HuH-7 (cell line): ENCODE measurements around the gene OCA2.

Source experiments
- DNase-seq: peaks from one replicate; pipeline ENCODE4 v3.0.0; 2011; ENCODE audit warnings: low spot score

Gene OCA2

DNA sequence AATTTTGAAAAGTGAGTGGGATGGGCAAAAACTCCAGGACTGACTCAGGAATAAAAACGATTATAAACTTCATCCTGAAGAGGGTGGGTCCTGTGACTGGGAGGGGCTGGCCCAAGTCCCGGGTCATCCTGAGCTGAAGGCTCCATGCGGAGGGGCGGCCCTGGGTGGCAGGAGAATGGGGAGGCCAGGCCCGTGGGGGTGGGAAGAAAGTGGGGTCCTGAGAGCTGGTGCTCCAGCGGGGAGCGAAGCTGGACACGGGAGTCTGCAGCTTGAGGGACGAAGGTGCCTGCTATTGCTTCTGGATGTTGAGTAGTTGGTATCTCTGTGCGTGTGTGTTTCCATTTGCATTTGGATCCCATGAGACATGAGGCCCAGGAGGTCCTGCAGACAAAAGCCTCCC is 4.7 kb upstream of the OCA2 start:
- no peak for DNase-seq

DNA sequence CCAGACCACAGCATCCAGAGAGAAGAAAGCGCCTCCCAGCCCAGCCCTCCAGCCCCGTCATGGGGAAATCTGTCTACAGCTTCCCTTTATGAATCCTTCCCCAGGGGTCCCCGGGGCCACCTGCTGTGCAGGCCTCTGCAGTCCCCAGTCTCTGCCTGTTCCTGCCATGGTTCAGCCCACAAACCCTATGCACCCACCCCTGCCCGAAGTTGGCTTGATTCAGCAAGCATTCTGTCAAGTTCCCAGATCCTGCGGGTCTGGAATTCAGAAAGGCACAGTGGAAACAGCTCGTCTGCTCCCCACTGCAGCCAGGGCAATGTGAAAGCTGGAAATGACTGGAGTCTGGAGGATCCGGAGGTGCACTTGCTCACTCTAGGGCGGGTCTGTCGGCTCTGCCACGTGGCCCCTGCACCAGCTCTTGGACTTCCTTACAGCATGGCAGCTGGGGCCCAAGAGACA is 2.9 kb upstream of the OCA2 start:
- DNase-seq = no peak

DNA sequence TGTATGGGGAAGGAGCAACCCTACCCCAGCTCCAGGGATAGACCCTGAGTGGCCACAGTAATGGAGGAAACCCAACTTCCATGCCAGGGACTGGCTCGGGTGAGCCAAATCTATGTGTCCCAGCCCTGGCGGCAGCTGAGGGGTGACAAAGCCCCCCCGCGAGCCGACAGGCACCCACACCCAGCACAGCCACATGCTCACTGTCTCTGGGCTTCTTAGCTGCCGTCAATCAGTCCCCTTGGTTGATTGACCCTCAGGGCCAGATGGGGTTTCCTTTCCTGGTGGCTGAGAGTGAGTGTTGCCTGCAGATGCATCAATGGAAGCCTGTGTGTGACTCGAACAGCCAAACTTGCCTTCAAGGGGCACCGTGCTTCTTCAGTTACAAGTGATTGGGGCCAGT is 2.1 kb upstream of the OCA2 start:
- DNase-seq = no peak

DNA sequence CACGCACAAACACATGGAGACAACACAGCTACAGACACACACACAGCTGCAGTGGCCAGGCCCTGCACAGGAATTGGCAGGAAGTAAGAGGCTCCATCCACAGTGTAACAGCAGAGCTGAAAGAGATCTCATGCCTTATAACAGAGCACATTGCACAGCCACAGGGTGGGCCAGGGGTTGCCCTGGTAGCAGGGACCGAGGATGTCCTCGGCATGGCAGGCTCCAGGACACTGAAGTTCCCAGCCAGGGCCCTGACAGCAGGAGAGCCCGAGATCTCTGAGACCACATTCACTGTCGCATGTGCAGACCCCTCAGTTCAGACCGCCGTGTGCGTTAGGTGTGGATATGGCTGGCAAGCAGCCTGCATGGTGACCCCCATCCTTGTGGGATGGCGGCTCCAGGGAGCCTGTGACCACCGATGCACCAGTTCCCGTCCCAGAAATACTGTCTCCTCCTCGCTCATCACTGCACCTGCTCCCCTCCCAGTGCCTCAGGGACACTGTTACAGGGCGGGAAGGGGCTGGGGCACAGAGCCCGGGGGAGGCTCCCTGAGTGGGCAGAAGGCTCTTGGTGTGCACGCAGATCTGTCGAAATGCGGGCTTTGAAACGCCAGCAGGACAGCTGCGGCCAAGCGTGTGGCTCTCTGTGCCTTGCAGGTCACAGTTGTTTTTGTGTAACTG is 1.5 kb upstream of the OCA2 start:
- DNase-seq = no peak

DNA sequence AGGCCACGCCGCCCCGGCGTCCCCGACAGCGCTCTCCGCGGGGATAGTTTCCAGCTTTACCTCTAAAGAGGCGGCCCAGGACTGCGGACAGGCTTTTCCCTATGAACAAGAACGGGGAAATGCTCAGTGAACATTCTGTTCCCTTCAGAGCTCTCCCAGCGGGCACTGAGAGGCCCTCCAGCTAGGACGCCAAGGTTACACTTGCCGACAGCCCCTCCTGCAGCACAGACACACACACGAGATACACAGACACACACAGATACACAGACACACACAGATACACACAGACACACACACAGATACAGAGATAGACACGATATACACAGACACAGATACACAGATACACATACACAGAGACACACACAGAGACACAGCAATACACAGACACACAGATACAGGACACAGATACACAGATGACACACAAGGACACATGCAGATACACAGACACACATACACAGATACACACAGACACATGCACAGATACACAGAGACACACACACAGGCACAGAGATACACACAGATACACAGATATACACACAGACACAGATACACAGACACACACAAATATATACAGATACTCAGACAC is 533 bp upstream of the OCA2 start:
- DNase-seq = no peak

DNA sequence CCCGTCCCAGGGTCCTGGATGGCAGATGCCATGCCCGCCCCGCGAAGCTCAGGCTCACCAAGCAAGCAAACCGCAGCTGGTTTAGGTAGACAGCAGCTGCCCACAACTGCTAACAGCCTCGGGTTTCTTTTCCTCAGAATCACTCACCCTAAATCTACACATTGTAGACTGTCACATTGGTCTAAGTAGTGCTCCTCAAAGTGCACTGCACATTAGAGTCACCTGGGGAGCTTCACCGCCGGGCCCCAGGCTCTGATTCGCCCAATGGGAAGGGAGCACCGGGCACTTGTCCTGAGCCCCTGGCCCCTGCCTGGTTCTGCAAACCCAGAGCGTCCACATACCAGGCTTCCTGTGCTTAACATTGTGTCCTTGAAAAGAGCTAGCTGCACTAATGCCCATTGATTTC is 752 bp downstream of the OCA2 start:
- no peak for DNase-seq

DNA sequence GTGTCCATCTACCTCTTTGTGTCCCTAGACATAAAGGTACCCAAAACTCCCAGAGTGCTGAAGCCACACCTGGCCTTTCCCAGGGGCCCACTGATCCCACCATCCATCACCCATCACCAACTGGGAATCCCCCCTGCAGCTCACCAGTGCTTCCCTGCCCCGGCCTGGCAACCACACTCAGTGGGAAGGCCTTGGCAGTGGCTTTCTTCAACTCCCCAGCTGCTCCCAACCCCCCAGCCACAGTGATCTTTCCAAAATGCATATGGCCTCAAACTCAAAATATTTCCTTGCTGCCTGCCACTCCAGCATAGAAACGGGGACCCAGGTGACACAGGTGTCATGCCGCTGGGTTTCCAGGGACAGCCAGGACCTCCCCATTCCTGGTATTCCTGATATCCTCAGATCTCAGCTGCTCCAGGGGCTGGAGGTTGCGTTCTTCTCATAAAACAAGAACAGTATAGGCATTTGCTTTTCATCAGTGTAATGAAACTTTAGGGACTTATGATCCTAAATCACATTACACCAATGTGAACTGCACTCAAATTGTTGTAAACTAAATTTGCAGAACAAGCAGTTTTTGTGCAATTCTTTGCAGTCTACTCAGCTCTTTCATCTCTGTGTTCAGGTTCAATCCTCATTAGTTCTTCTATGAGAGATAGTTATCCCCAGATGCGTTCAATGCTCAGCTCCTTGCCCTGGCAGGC is 1.3 kb downstream of the OCA2 start:
- DNase-seq = no peak

DNA sequence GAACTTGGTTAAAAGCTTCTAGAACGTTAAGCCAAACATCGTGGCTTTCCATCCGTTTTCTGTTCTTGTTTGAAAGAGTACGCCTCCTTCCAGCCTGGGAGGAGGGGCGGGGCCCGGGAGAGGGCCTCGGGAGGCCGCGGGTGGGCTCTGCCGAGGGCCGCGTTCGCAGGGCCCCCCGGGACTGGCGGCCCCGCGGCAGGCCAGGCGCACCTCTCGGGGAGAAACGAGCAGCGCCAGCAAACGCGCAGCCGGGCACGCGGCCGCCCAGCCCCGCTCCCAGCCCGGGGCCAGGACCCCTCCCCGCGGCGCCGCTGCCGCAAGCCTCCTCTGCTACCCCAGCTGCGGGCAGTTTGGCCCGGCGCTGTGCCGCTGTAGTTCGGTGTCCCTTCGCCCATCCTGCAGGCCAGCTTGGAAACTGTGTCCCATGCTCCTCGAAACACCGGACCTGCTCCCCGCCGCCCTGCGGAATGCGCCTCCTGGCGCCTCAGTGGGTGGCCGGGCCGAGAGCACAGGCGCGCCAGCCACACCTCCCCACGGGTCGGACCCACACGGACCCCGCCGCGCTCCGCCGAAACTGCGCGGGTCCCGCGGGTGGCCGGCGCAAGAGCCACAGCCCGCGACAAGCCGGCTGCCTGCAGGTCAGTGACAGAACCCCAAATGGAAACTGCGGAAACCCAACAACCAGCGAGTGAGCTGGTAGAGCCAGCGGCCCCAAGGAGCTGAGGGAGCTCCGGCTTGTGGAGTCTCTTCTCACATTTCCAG is 2.3 kb downstream of the OCA2 start:
- no peak for DNase-seq

DNA sequence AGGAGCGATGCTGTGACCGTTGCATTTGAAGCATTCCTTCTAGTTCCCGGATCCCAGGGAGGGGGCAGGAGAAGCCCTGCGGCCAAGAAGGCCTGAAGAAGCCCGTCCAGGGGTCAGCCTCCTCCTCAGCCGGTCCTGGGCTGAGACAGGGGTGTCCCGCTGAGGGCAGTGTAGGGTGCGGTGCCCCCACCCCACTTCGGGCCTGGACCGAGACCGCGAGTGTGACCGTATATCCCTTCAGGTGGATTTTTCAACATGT is 2.8 kb downstream of the OCA2 start:
- no peak for DNase-seq

DNA sequence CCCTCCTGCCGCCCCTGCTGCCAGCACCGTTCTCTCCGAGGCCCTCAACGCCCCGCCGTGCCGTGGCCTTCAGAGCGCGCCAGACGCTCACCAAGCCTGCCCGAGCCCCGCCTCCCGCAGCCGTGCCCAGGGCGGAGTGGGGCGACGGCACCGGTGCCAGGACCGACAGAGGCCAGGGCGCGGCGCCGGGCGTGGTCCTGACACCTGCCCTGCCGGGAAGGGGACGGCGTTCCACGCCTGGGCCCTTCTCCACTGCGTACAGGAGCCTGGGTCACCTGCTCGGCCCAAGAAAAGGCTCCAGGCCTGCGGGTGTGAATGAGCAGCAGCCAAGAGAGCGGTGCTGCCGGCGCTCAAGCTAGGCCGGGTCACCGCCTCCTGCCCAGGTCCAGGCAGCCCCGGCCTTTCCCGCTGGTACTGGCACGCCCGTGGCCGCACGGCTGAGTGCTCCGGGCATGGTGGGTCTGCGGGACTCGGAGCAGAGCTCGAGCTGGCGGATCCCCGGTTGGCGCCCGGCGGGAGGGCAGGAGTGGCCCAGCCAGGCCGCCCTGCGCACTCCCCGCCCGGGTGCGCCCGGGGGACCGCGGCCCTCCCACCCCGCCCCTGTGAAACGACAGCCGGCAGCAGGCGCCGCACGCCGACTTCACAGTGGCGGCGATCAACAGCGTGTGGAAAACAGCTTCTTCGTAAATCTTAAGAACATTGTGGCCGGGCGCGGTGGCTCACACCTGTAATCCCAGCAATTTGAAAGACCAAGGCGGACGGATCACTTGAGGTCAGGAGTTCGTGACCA is 4.2 kb downstream of the OCA2 start:
- no peak for DNase-seq

DNA sequence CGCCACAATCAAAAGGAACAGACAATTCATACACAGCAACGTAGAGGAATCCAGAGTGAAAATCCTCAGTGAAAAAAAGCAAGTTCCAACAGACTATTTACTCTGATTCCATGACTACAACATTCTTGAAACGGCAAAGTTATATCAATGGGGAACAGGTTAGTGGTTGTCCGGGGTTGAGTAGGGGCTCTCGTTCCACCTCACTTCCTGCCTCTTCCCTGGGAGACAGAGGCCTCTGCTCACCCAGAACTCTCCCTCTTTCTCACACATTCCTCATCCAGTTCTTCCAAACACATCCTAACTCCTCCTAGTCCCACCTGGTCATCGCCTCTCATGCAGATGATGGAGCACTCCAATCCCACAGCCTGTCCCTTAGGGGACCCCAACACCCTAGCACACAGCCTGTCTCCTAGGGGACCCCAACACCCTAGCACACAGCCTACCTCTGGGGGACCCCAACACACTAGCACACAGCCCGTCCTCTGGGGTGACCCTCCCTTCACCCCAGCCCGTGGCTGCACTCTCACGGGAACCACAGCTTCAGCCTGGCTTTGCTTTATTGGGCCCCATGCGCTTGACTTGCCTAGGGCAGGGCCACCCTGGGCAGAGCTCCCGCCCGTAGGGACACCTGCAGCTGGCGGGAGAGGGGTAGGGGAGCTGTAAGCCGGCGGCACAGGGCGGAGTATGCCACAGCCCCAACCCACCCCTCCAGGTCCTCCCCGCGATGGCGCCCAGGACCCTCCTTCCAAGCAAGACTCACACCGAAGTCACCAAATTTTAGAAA is 5.2 kb downstream of the OCA2 start:
- no peak for DNase-seq

DNA sequence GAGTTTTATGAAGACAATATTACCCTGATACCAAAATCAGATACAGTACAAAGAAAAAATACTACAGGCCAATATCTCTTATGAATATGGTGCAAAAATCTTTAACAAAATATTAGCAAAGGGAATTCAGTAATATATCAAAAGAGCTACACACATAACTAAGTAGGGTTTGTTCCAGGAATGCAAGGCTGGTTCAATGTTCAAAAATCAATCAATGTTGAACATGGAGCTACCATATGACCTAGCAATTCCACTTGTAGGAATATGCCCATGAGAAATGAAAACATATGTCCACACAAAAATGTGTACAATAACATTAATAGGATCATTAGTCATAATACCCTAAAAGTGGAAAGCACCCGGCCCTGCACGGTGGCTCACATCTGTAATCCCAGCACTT is 7.8 kb downstream of the OCA2 start:
- no peak for DNase-seq

DNA sequence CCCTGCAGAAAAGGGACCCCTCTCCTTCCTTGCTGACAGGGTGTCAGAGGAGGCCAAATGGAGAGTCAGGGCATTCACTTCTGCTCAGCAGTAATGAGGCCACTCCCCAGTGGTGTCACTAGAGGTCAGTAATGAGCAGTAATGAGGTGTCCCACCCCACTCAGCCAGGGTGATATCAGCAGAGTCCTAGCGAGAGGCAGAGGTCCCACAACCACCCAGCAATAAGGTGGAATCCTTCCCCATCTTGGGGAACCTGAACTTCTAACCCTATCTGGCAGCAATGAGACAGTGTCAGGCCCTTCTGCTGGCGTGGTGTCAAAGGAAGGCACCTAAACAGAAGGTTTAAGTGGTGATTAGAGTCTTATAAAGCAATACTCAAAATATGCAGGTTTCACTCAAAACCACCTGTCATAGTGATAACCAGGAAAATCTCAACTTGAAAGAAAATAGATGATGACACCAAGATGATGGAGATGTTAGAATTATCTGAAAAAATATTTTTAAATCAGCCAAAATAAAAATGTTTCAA is 12.9 kb downstream of the OCA2 start:
- DNase-seq = peak; percentile 87

DNA sequence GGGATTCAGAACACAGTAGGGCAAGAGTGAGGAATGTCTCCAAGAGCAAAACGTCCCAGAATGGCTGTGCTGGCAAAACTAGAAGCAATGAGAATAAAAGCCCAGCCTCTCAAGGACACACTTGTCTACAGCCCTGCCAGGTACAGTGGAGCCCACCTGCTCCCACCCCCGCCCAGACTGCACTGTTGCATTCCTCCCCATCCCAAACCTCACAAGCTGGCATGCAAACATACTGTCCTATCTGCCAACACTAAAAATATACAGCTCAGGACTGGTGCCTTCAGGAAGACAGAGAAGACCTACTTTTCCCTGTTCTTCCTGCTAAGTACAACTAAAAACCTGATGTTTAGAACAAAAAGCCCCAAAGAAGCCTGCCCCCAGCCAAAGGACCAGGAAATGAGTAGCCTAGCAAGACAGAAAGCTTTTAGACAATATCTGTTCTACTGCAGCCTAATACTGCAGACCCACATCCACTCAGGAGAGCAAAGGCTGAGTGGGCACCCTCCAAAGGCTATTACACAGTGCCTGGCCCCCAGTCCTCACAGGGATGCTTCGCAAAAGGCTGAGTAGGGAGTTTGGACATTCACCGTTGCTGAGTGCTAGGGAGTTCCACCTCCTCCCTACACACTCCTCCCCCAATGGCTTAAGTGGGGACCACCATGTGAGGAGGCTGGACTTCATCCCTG is 13.5 kb downstream of the OCA2 start:
- DNase-seq = no peak

DNA sequence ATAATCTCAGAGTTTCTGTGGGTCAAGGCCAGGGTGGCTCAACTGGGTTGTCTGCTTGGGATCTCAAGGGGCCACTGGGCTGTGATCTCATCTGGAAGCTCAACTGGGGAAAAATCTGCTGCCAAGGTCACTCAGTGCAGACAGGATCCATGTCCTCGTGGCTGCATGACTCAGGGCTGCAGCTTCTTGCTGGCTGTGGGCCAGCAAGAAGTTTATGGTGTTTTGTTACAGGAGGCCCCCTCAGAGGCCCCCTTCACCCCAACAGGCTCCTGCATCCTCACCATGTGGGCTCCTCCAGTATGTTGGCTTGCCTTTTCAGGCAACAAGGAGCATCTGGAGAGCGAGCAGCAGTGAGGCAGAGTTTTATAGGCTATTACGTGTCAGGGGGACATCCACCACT is 14.6 kb downstream of the OCA2 start:
- no peak for DNase-seq

DNA sequence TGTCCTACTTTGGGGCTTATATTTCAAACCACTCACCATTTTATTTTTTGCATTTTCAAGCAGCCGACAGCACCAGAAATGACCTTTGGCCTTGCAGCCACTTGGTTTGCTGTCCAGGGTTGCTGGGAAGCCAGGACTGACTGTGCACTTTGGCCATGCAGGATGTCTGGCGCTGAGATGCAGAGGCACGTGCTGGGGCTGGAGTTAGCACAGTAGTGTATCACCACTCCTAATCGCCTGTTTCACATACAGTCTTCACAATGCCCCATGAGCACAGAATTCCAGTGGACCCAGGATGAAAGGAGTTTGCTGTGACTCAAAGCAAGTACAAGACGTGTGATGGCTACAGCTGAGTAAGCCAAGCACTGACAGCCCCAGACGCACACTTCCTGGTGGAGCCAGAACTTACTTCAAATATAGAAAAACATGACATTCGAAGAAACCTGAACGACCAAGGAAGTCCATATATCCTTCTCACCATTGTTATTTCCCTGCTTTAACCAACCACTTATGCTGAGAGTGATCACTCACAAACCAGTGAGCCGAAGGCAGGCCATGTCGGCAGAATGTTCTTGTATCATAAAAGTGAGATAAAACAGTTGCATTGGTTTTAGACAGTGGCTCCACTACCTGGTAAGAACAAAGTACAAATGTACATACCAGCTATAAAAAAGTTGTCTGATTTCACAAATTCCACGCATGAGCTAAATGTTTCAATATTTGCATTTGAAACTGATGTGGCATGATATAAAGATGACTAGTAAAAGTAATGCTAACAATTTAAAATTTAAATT is 16.0 kb downstream of the OCA2 start:
- DNase-seq = peak; percentile 37

DNA sequence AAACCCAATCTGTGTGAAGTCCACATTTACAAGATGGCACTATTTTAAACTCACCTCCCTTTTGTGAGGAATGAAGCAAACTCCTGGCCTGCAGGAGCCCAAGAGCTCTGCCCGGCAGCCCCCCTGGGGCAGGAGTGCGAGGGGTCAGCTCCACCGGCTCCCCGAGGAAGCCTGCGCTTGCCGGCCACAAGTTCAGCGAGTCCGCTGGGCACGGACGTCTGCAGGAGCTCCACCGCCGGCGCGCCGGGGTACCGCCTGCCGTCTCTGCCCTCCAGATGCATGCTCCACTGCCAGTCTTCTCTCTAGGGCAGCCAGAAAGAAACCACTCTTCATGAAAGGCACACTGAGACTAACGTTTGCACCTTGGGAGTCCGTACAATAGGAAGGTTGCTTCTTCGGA is 17.5 kb downstream of the OCA2 start:
- DNase-seq = no peak

DNA sequence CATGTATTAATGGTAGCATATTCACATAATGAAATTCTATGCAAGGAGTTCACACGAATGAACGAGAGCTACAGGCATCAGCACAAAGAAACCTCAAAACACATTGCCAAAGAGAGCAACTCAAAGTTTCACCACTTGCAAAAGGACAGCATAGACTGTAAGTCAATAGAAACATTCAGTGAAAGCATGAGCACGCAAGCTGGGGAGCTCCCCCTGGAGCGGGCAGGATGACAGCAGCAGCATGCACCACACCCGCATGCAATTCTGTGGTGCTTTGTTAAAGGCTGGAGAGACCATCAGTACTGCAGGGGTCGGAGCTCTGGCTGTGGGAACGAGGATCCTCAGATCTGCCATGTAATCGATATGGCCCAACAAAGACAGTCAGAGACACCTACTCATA is 18.7 kb downstream of the OCA2 start:
- no peak for DNase-seq

DNA sequence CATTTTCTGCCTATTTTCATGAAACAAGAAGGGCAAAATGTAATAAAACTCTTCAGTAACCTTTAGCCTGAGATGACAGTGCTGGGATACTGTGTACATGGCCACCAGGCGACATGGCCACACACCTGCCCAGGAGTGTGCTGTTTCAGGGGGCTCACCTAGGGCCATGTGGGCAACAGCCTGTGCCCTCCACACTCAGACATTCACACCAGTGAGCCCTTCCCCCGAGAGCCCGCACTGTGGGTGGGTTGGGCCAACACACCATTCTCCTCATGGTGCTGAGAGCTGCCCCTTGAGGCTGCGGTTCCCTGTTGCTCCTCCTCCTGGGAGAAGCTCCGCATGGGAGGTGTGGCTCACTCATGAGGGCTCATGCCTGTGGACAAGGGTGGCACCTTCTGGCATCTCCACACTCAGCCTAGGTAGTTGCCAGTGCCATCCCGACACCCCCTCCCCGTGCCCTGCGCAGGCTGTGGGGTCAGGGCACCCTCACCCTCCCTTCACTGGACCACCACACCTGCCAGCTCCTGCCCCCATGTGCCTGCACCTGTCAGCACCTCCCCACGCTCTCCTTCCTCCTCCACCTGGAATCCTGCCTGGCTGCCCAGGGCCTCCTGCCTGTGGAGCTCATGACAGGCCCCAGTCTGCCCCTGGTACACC is 19.7 kb downstream of the OCA2 start:
- no peak for DNase-seq
